Lower leg skin (tissue), 3 donors: Measurements from ENCODE around the gene TAF3.

ENCODE experiments used
- POLR2A ChIP-seq, 2 donors: fragments of 450-650 bp; IDR thresholded peaks; one replicate each; pipeline ENCODE4 v1.6.1; 2016 to 2017; ENCODE audit warnings: antibody characterized with exemption in 2 of 2, mild to moderate bottlenecking in 1 of 2, moderate library complexity in 1 of 2
- TF ChIP-seq, protein P1 (sequence below), 3 donors: fragments of 450-650 bp; IDR thresholded peaks; one replicate each; pipeline ENCODE4 v1.5.1; 2016; ENCODE audit warnings: antibody characterized with exemption in 3 of 3, mild to moderate bottlenecking in 3 of 3, moderate library complexity in 2 of 3

DNA sequence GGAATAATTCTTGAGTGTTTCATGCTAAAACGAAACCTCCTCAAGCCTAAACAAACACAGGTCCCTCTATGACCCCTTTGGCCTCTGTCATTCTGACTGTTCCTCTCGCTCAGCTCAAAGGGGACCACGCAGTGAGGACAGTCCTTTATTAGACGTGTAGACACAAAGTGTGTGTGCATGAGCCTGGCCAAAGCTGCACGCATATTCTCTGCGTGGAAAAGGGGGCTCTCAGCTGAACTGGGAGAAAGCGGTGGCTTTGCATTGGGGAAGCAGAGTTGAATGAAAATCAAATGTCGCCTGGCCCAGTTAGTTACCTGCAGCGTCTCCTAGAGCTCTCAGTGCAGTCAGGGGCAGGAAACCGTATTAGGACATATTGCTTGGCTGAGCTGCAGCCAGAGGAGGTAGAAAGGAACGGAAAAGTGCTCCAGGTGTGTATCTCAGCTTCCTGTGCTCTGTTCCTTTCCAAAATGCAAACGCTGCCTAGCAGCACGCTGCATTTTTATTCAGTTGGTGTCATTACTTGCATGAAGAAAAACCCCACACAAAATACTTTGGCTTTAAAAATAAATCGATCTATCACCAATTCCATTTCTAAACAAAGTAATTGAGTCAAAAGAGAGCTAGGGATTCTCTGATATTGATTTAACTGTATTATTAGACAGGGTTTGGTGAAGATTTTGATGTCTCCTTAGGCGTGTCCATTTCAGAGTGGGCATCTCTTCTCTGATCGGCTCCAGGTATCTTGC, 241.1 kb downstream of the TAF3 start:
- TF ChIP-seq, protein P1, sequence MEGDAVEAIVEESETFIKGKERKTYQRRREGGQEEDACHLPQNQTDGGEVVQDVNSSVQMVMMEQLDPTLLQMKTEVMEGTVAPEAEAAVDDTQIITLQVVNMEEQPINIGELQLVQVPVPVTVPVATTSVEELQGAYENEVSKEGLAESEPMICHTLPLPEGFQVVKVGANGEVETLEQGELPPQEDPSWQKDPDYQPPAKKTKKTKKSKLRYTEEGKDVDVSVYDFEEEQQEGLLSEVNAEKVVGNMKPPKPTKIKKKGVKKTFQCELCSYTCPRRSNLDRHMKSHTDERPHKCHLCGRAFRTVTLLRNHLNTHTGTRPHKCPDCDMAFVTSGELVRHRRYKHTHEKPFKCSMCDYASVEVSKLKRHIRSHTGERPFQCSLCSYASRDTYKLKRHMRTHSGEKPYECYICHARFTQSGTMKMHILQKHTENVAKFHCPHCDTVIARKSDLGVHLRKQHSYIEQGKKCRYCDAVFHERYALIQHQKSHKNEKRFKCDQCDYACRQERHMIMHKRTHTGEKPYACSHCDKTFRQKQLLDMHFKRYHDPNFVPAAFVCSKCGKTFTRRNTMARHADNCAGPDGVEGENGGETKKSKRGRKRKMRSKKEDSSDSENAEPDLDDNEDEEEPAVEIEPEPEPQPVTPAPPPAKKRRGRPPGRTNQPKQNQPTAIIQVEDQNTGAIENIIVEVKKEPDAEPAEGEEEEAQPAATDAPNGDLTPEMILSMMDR (IDR thresholded peaks at IDR 0.05) = no peak
- no peak for TF ChIP-seq POLR2A (IDR thresholded peaks at IDR 0.05)
